ENCODE data around the gene XXYLT1. TPM values are rescaled to one million over a fixed set of nuclear protein-coding genes. Genes with fewer than 3 reads are reported as not detected.

Gene XXYLT1
- total RNA-seq, 1 donor from 2014 or later, result 13.6 TPM

DNA sequence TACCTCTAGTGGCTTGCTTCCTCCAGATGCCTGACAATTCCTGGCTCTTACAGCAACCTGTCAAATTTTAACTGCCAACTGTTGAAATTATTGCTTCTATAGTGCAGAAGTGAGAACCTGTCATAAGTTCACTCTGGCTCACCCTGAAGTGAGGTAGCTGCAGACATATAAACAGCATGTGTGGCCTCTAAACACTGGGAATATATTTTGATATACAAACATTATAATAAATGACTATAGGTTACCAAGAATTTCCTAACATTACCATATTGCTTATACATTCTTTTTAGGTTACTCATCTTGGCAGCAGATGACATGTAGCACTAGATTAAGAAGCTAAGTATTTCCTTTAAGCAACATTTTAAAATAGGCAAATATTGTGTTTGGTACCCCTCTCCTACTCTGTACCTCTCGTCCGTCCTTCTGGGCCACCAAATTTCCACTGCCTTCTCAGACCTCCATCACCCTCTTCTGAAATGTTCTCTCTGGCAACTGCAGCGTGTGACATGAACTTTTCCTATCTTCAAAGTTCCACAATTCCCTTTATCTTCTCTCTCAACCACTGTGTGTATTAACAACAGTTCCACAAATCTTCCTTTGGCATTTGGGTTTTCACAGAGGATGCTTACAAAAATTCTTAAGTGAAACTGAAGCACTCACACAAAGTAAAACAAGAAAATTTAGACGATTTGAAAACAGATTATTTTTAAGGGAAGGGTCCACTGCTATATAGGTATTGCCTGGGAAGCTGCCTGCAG, 15.3 kb upstream of the XXYLT1 start:
- H3K4me1 ChIP-seq (ENCODE audit: control insufficient read depth in 3 of 3, insufficient read depth in 3 of 3, low read length in 3 of 3), result no peaks in the 10 kb centered on the region
- no peaks in the 10 kb centered on the region for H3K9me3 ChIP-seq (ENCODE audit: control insufficient read depth in 3 of 3, low read length in 3 of 3)
- H3K27me3 ChIP-seq (ENCODE audit: control insufficient read depth in 3 of 3, insufficient read depth in 3 of 3, low read length in 3 of 3), result no peaks in the 10 kb centered on the region
- no peak overlapping the region for H3K4me3 ChIP-seq (ENCODE audit: low read length in 3 of 3)
- no peak overlapping the region for H3K9ac ChIP-seq (ENCODE audit: low read depth in 1 of 3, low read length in 3 of 3)
- peaks cover 7 to 33% (median 17%) of the 10 kb centered on the region in 3 donors for H3K36me3 ChIP-seq (ENCODE audit: control insufficient read depth in 3 of 3, insufficient read depth in 3 of 3, low read length in 3 of 3)
- H3K27ac ChIP-seq (ENCODE audit: low read depth, low read length), result no peak overlapping the region

DNA sequence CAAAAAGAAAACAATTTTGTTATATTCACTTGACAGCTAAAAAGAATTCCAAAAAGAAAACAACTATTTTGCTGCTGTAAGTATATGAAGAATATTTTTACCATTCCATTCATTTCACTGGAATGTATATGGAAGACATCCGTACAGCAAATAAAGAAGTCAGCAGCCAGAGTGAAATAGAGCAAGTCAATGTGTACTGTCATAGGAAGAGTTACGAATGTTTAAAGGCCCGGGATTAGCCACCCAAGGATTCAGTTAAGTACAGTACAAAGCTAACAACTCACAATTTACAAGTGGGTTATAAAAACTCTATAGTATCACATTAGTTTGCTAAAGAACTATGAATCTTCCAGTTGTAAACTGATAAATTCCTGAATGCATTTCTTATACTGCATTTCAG, 14.4 kb upstream of the XXYLT1 start:
- H3K9ac ChIP-seq (ENCODE audit: low read depth in 1 of 3, low read length in 3 of 3), result no peak overlapping the region
- no peaks in the 10 kb centered on the region for H3K9me3 ChIP-seq (ENCODE audit: control insufficient read depth in 3 of 3, low read length in 3 of 3)
- peaks cover 7 to 32% (median 17%) of the 10 kb centered on the region in 3 donors for H3K36me3 ChIP-seq (ENCODE audit: control insufficient read depth in 3 of 3, insufficient read depth in 3 of 3, low read length in 3 of 3)
- H3K4me1 ChIP-seq (ENCODE audit: control insufficient read depth in 3 of 3, insufficient read depth in 3 of 3, low read length in 3 of 3), result no peaks in the 10 kb centered on the region
- no peak overlapping the region for H3K27ac ChIP-seq (ENCODE audit: low read depth, low read length)
- H3K4me3 ChIP-seq (ENCODE audit: low read length in 3 of 3), result no peak overlapping the region
- H3K27me3 ChIP-seq (ENCODE audit: control insufficient read depth in 3 of 3, insufficient read depth in 3 of 3, low read length in 3 of 3), result no peaks in the 10 kb centered on the region

DNA sequence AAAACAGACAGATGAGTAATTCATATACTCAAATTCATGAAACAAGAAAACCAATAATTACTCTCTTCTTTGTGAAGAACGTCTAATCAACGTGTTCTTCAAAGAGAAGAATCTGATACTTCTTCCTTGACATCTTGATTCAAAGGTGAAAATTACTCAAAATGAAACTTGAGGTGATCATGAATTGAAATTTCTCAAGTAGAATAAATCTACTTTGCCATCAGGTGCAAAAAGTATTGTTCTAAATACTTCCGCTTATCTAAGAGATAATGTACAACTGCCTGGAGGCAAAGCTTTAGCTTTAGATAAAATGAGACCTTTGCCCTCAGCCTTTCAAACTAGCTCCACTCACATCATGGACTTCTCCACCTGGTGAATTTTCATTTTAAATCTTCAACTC, 13.9 kb upstream of the XXYLT1 start:
- H3K4me3 ChIP-seq (ENCODE audit: low read length in 3 of 3), result no peak overlapping the region
- H3K9ac ChIP-seq (ENCODE audit: low read depth in 1 of 3, low read length in 3 of 3), result no peak overlapping the region
- H3K4me1 ChIP-seq (ENCODE audit: control insufficient read depth in 3 of 3, insufficient read depth in 3 of 3, low read length in 3 of 3), result no peaks in the 10 kb centered on the region
- no peaks in the 10 kb centered on the region for H3K27me3 ChIP-seq (ENCODE audit: control insufficient read depth in 3 of 3, insufficient read depth in 3 of 3, low read length in 3 of 3)
- no peak overlapping the region for H3K27ac ChIP-seq (ENCODE audit: low read depth, low read length)
- H3K9me3 ChIP-seq (ENCODE audit: control insufficient read depth in 3 of 3, low read length in 3 of 3), result no peaks in the 10 kb centered on the region
- peaks cover 7 to 30% (median 17%) of the 10 kb centered on the region in 3 donors for H3K36me3 ChIP-seq (ENCODE audit: control insufficient read depth in 3 of 3, insufficient read depth in 3 of 3, low read length in 3 of 3)

DNA sequence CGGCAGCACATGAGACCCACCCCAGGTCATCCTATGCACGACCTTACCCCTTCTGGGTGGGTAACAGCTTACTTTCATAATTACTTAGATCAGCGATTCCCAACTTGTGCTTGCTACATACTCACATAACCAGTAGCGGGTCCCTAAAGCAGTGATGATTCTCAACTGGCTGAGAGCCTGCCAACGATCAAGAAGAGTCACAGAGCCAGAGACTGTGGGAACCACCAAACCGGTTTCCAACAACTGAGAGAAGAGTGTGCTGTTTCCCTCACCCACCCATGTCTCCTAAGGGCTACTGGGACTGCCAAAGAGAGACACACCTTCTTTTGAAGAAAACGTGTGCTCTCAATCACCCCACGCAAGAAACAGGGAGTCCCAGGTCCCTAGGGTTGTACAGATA, 12.0 kb upstream of the XXYLT1 start:
- Histone ChIP-seq H3K4me1 (ENCODE audit: control insufficient read depth in 3 of 3, insufficient read depth in 3 of 3, low read length in 3 of 3) (no peaks in the 10 kb centered on the region), H3K27me3 (ENCODE audit: control insufficient read depth in 3 of 3, insufficient read depth in 3 of 3, low read length in 3 of 3) (no peaks in the 10 kb centered on the region), H3K9ac (ENCODE audit: low read depth in 1 of 3, low read length in 3 of 3) (no peak overlapping the region), H3K4me3 (ENCODE audit: low read length in 3 of 3) (no peak overlapping the region), H3K27ac (ENCODE audit: low read depth, low read length) (no peak overlapping the region), H3K36me3 (ENCODE audit: control insufficient read depth in 3 of 3, insufficient read depth in 3 of 3, low read length in 3 of 3) (peaks cover 7 to 20% (median 17%) of the 10 kb centered on the region in 3 donors), H3K9me3 (ENCODE audit: control insufficient read depth in 3 of 3, low read length in 3 of 3) (no peaks in the 10 kb centered on the region)

GRCh38 chr3:195274259-195274966, 3.5 kb upstream of the XXYLT1 start:
- Histone ChIP-seq H3K4me3 (ENCODE audit: low read length in 3 of 3) (no peak overlapping the region), H3K36me3 (ENCODE audit: control insufficient read depth in 3 of 3, insufficient read depth in 3 of 3, low read length in 3 of 3) (peaks cover 0 to 5% (median 0%) of the 10 kb centered on the region in 3 donors), H3K4me1 (ENCODE audit: control insufficient read depth in 3 of 3, insufficient read depth in 3 of 3, low read length in 3 of 3) (peaks cover 10 to 15% (median 15%) of the 10 kb centered on the region in 3 donors), H3K9me3 (ENCODE audit: control insufficient read depth in 3 of 3, low read length in 3 of 3) (no peaks in the 10 kb centered on the region), H3K27me3 (ENCODE audit: control insufficient read depth in 3 of 3, insufficient read depth in 3 of 3, low read length in 3 of 3) (no peaks in the 10 kb centered on the region), H3K27ac (ENCODE audit: low read depth, low read length) (no peak overlapping the region), H3K9ac (ENCODE audit: low read depth in 1 of 3, low read length in 3 of 3) (no peak overlapping the region)

- Histone ChIP-seq H3K9me3 (ENCODE audit: control insufficient read depth in 3 of 3, low read length in 3 of 3) (no peaks in the 10 kb centered on the region), H3K9ac (ENCODE audit: low read depth in 1 of 3, low read length in 3 of 3) (peak overlapping the region; percentile 71 to 86 (median 74)), H3K36me3 (ENCODE audit: control insufficient read depth in 3 of 3, insufficient read depth in 3 of 3, low read length in 3 of 3) (peaks cover 0 to 4% (median 0%) of the 10 kb centered on the region in 3 donors), H3K4me3 (ENCODE audit: low read length in 3 of 3) (peak overlapping the region; percentile 89 to 93 (median 90)), H3K27ac (ENCODE audit: low read depth, low read length) (no peak overlapping the region), H3K27me3 (ENCODE audit: control insufficient read depth in 3 of 3, insufficient read depth in 3 of 3, low read length in 3 of 3) (no peaks in the 10 kb centered on the region), H3K4me1 (ENCODE audit: control insufficient read depth in 3 of 3, insufficient read depth in 3 of 3, low read length in 3 of 3) (peaks cover 14 to 22% (median 22%) of the 10 kb centered on the region in 3 donors)
Observed at GRCh38 chr3:195271410-195272243, 668 bp upstream of the XXYLT1 start.

- Histone ChIP-seq H3K4me1 (ENCODE audit: control insufficient read depth in 3 of 3, insufficient read depth in 3 of 3, low read length in 3 of 3) (peaks cover 14 to 22% (median 22%) of the 10 kb centered on the region in 3 donors), H3K9ac (ENCODE audit: low read depth in 1 of 3, low read length in 3 of 3) (peak overlapping the region; percentile 65 to 86 (median 70)), H3K36me3 (ENCODE audit: control insufficient read depth in 3 of 3, insufficient read depth in 3 of 3, low read length in 3 of 3) (peaks cover 0 to 6% (median 2%) of the 10 kb centered on the region in 3 donors), H3K4me3 (ENCODE audit: low read length in 3 of 3) (peak overlapping the region; percentile 68 to 90 (median 89)), H3K27ac (ENCODE audit: low read depth, low read length) (no peak overlapping the region), H3K27me3 (ENCODE audit: control insufficient read depth in 3 of 3, insufficient read depth in 3 of 3, low read length in 3 of 3) (no peaks in the 10 kb centered on the region), H3K9me3 (ENCODE audit: control insufficient read depth in 3 of 3, low read length in 3 of 3) (no peaks in the 10 kb centered on the region)
Observed at GRCh38 chr3:195270079-195270816, 711 bp downstream of the XXYLT1 start.

DNA sequence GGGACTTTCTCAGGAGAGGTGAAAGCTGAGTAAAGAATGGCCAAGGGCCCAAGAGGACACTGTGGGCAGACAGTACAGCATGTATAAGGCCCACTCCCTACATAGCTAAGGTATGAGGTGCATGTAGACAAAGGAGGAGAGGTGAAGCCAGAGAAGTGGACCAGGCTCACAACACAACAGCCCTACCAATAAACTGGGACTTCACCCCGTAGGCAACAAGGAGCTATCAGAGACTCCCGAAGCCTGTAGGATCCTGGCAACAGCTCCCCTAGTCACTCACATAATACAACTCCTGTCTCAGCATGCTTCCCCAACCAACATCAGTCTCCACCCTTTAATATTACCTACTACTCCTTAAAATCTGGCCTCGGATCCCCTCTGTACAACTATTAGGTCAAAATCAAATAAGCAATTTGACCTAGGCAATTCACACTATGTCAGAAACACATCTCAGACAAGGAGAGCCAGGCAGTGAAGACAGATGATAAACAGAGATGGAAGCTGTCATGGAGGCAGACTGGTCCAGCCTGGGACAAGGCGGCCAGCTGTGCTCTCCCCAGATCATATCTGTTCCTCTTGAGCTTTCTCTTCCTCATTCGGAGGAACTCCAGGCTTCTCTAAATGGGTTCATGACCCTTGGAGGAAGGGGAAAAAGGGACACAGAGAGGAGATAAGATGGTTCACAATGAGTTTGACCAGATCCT, 1.4 kb downstream of the XXYLT1 start:
- H3K36me3 ChIP-seq (ENCODE audit: control insufficient read depth in 3 of 3, insufficient read depth in 3 of 3, low read length in 3 of 3), result peaks cover 0 to 6% (median 2%) of the 10 kb centered on the region in 3 donors
- peak overlapping the region; percentile 65 to 86 (median 70) for H3K9ac ChIP-seq (ENCODE audit: low read depth in 1 of 3, low read length in 3 of 3)
- no peak overlapping the region for H3K27ac ChIP-seq (ENCODE audit: low read depth, low read length)
- H3K4me3 ChIP-seq (ENCODE audit: low read length in 3 of 3), result peak overlapping the region; percentile 68 to 90 (median 89)
- H3K9me3 ChIP-seq (ENCODE audit: control insufficient read depth in 3 of 3, low read length in 3 of 3), result no peaks in the 10 kb centered on the region
- no peaks in the 10 kb centered on the region for H3K27me3 ChIP-seq (ENCODE audit: control insufficient read depth in 3 of 3, insufficient read depth in 3 of 3, low read length in 3 of 3)
- peaks cover 14 to 22% (median 22%) of the 10 kb centered on the region in 3 donors for H3K4me1 ChIP-seq (ENCODE audit: control insufficient read depth in 3 of 3, insufficient read depth in 3 of 3, low read length in 3 of 3)

Measured in skeletal muscle tissue (tissue), 4 donors.